HEK293 (cell line): ENCODE results near the gene ERF.

Source experiments
- BCL6B ChIP-seq: fragments of 450-650 bp; formaldehyde crosslinking; IDR thresholded peaks from 2 replicates; pipeline ENCODE4 v1.5.1; 2017; ENCODE audit warnings: missing biosample characterization, missing genetic modification characterization
- PATZ1 ChIP-seq: fragments of 450-650 bp; formaldehyde crosslinking; IDR thresholded peaks from 2 replicates; pipeline ENCODE4 v1.5.1; 2016; ENCODE audit warnings: missing biosample characterization, missing genetic modification characterization
- PRDM10 ChIP-seq: fragments of 450-650 bp; formaldehyde crosslinking; IDR thresholded peaks from 2 replicates; pipeline ENCODE4 v1.5.1; 2016; ENCODE audit warnings: missing biosample characterization, missing genetic modification characterization
- PRDM2 ChIP-seq: fragments of 450-650 bp; formaldehyde crosslinking; IDR thresholded peaks from 2 replicates; pipeline ENCODE4 v1.5.1; 2016; ENCODE audit warnings: missing biosample characterization, missing genetic modification characterization, borderline replicate concordance
- SP2 ChIP-seq: fragments of 450-650 bp; formaldehyde crosslinking; IDR thresholded peaks from 2 replicates; pipeline ENCODE4 v1.5.1; 2016; ENCODE audit warnings: missing biosample characterization, missing genetic modification characterization
- ZBTB26 ChIP-seq: fragments of 450-650 bp; formaldehyde crosslinking; optimal IDR thresholded peaks from 2 replicates; pipeline ENCODE3; 2016; ENCODE audit warnings: missing biosample characterization, mild to moderate bottlenecking, missing genetic modification characterization
- ZNF2 ChIP-seq: fragments of 450-650 bp; formaldehyde crosslinking; IDR thresholded peaks from 2 replicates; pipeline ENCODE4 v1.5.1; 2016; ENCODE audit warnings: missing biosample characterization, missing genetic modification characterization
- ZNF366 ChIP-seq: fragments of 450-650 bp; formaldehyde crosslinking; conservative IDR thresholded peaks from 2 replicates; pipeline ENCODE4 v1.5.1; 2016; ENCODE audit warnings: missing biosample characterization, missing genetic modification characterization
- ZNF398 ChIP-seq: fragments of 450-650 bp; formaldehyde crosslinking; IDR thresholded peaks from 2 replicates; pipeline ENCODE4 v1.5.1; 2017; ENCODE audit warnings: missing biosample characterization, missing genetic modification characterization
- ZNF423 ChIP-seq: fragments of 450-650 bp; formaldehyde crosslinking; IDR thresholded peaks from 2 replicates; pipeline ENCODE4 v1.5.1; 2016; ENCODE audit warnings: missing biosample characterization, missing genetic modification characterization
- ZNF449 ChIP-seq: fragments of 450-650 bp; formaldehyde crosslinking; IDR thresholded peaks from 2 replicates; pipeline ENCODE4 v1.5.1; 2017; ENCODE audit warnings: missing biosample characterization, mild to moderate bottlenecking, missing genetic modification characterization, moderate library complexity
- ZNF473 ChIP-seq: fragments of 450-650 bp; formaldehyde crosslinking; IDR thresholded peaks from 2 replicates; pipeline ENCODE4 v1.5.1; 2017; ENCODE audit warnings: missing biosample characterization, missing genetic modification characterization
- ZNF596 ChIP-seq: fragments of 450-650 bp; IDR thresholded peaks from 2 replicates; pipeline ENCODE4 v1.5.0; 2018; ENCODE audit warnings: missing biosample characterization, mild to moderate bottlenecking, missing genetic modification characterization, moderate library complexity
- ZNF623 ChIP-seq: fragments of 450-650 bp; formaldehyde crosslinking; IDR thresholded peaks from 2 replicates; pipeline ENCODE4 v1.5.1; 2016; ENCODE audit warnings: missing biosample characterization, missing genetic modification characterization
- ZNF639 ChIP-seq: fragments of 450-650 bp; formaldehyde crosslinking; IDR thresholded peaks from 2 replicates; pipeline ENCODE4 v1.5.1; 2016; ENCODE audit warnings: missing biosample characterization, missing genetic modification characterization
- ZNF654 ChIP-seq: fragments of 450-650 bp; formaldehyde crosslinking; IDR thresholded peaks from 2 replicates; pipeline ENCODE4 v1.5.1; 2016; ENCODE audit warnings: low read depth, missing biosample characterization, missing genetic modification characterization
- ZNF791 ChIP-seq: fragments of 450-650 bp; formaldehyde crosslinking; IDR thresholded peaks from 2 replicates; pipeline ENCODE4 v1.5.1; 2016; ENCODE audit warnings: missing biosample characterization, missing genetic modification characterization
- ZSCAN16 ChIP-seq: fragments of 450-650 bp; formaldehyde crosslinking; IDR thresholded peaks from 2 replicates; pipeline ENCODE4 v1.5.1; 2016; ENCODE audit warnings: missing biosample characterization, missing genetic modification characterization

The ERF gene

GRCh38 chr19:42283188-42284065 lies 28.5 kb upstream of the ERF start (continued):
- peak; percentile 70 for TF ChIP-seq ZNF398 (tag by site-specific recombination)
- TF ChIP-seq PRDM2 (tag by site-specific recombination), result no peak; the same call in 1 of the 2 replicates
- peak; percentile 40; the same call in 1 of the 2 replicates for TF ChIP-seq ZSCAN16
- TF ChIP-seq ZNF449 (tag by site-specific recombination), result peak; percentile 90
- peak; percentile 96 for TF ChIP-seq ZNF2 (tag by site-specific recombination)
- peak; percentile 97 for TF ChIP-seq PRDM10 (tag by site-specific recombination)
- TF ChIP-seq ZNF423 (tag by site-specific recombination), result peak; percentile 51; the same call in 1 of the 2 replicates
- peak; percentile 58 for TF ChIP-seq ZNF791
- TF ChIP-seq ZNF654, result no peak
- no peak for TF ChIP-seq ZNF623 (tag by site-specific recombination)
- TF ChIP-seq BCL6B (tag by site-specific recombination), result no peak
- TF ChIP-seq SP2 (tag by site-specific recombination), result peak; percentile 72
- TF ChIP-seq ZNF596 (tag by site-specific recombination), result no peak
- peak; percentile 93 for TF ChIP-seq ZNF366 (tag by site-specific recombination)
- TF ChIP-seq ZNF473 (tag by site-specific recombination), result no peak
- peak; percentile 85; the same call in 1 of the 2 replicates for TF ChIP-seq ZNF639 (tag by site-specific recombination)
- peak; percentile 94 for TF ChIP-seq ZBTB26 (tag by site-specific recombination)
- peak; percentile 98 for TF ChIP-seq PATZ1 (tag by site-specific recombination)
